ENCODE measurements around the gene ZBTB38.

GRCh38 chr3:141346839-141347238 lies 21.5 kb upstream of the ZBTB38 start:
- TF ChIP-seq CTCF (conservative IDR thresholded peaks at IDR 0.05), result no peak
- TF ChIP-seq ZFX (IDR thresholded peaks at IDR 0.05), result no peak
